ENCODE data around the gene ZNF669. TPM values are rescaled to one million over a fixed set of nuclear protein-coding genes. Genes with fewer than 3 reads are reported as not detected.

ZNF669 gene
- total RNA-seq, 1 donor from 2014 or later, result 6.8 TPM

GRCh38 chr1:247111259-247111699, 7.1 kb upstream of the ZNF669 start:
- no peak for DNase-seq

- no peak for DNase-seq
These were observed 6.6 kb upstream of the ZNF669 start for GRCh38 chr1:247110627-247111258.

- no peak for DNase-seq
These were observed 3.5 kb upstream of the ZNF669 start for GRCh38 chr1:247107694-247108093.

- no peak for DNase-seq
These were observed 1.8 kb upstream of the ZNF669 start for GRCh38 chr1:247105966-247106365.

GRCh38 chr1:247104965-247105364, 809 bp upstream of the ZNF669 start:
- no peak for DNase-seq

- no peak for DNase-seq
These were observed 1.8 kb downstream of the ZNF669 start for GRCh38 chr1:247102381-247102780.

- DNase-seq, result no peak
These were observed 3.4 kb downstream of the ZNF669 start for GRCh38 chr1:247100676-247101279.

GRCh38 chr1:247096958-247097357, 7.2 kb downstream of the ZNF669 start:
- DNase-seq, result no peak

- no peak for DNase-seq
These were observed 7.6 kb downstream of the ZNF669 start for GRCh38 chr1:247096544-247096943.

- no peak for DNase-seq
These were observed 8.0 kb downstream of the ZNF669 start for GRCh38 chr1:247096112-247096511.

GRCh38 chr1:247090455-247090854, 13.7 kb downstream of the ZNF669 start:
- no peak for DNase-seq

GRCh38 chr1:247089616-247090375, 14.4 kb downstream of the ZNF669 start:
- no peak for DNase-seq

- no peak for DNase-seq
These were observed 15.2 kb downstream of the ZNF669 start for GRCh38 chr1:247088967-247089366.

- DNase-seq, result no peak
These were observed 16.9 kb downstream of the ZNF669 start for GRCh38 chr1:247087256-247087655.

- no peak for DNase-seq
These were observed 18.8 kb downstream of the ZNF669 start for GRCh38 chr1:247085310-247085709.

GRCh38 chr1:247084771-247085170, 19.4 kb downstream of the ZNF669 start:
- DNase-seq, result no peak

- no peak for DNase-seq
These were observed 24.8 kb downstream of the ZNF669 start for GRCh38 chr1:247079141-247079874.

GRCh38 chr1:247078258-247079140, 25.7 kb downstream of the ZNF669 start, which contains the start of gene ZNF670:
ZNF670 (minus strand) TSS chr1:247078811; CDS start chr1:247078596, 215 bp downstream.
- DNase-seq, result peak; percentile 92

GRCh38 chr1:247077876-247078257, 26.3 kb downstream of the ZNF669 start:
- DNase-seq, result peak; percentile 2

- no peak for DNase-seq
These were observed 26.9 kb downstream of the ZNF669 start for GRCh38 chr1:247077213-247077612.

GRCh38 chr1:247070645-247071044, 33.5 kb downstream of the ZNF669 start:
- DNase-seq, result no peak

GRCh38 chr1:247064304-247064703, 39.9 kb downstream of the ZNF669 start:
- no peak for DNase-seq

Data from skin of body (tissue), 2 donors.